Measurements from ENCODE around the gene ZNF605. TPM values are rescaled to one million over a fixed set of nuclear protein-coding genes. Genes with fewer than 3 reads are reported as not detected.

ZNF605 gene
- total and polyA plus RNA-seq, 9 of the 15 experiments (the other 6 are each of a cell fraction or from before 2014, with no cell fraction given), result 0.45 to 1.1 (median 0.68) TPM

- POLR2A ChIA-PET, result no interaction called here
- TF ChIP-seq CEBPB (tag; IDR thresholded peaks at IDR 0.05) (no peak), ZNF407 (IDR thresholded peaks at IDR 0.05; ENCODE audit: low read depth) (no peak), CREB1 (IDR thresholded peaks at IDR 0.05) (no peak), CREB1 (CRISPR knock-in tag; IDR thresholded peaks at IDR 0.05) (no peak), ELF4 (CRISPR knock-in tag; IDR thresholded peaks at IDR 0.05) (no peak), ZNF639 (CRISPR knock-in tag; conservative IDR thresholded peaks at IDR 0.05 in 1 of 2, IDR thresholded peaks at IDR 0.05 in 1 of 2) (no peak), CREM (IDR thresholded peaks at IDR 0.05; ENCODE audit: low read depth) (no peak), IFI16 (CRISPR knock-in tag; IDR thresholded peaks at IDR 0.05) (no peak), E4F1 (CRISPR knock-in tag; IDR thresholded peaks at IDR 0.05; ENCODE audit: borderline replicate concordance) (no peak), RNF2 (IDR thresholded peaks at IDR 0.05) (no peak), ZNF511 (CRISPR knock-in tag; IDR thresholded peaks at IDR 0.05) (no peak)
Observed at GRCh38 chr12:132937476-132937875, 18.6 kb downstream of the ZNF605 start.

More at GRCh38 chr12:132937476-132937875, 18.6 kb downstream of the ZNF605 start:
- no peak overlapping the region for H3K4me3 ChIP-seq
- H2AFZ ChIP-seq (ENCODE audit: low read depth, low read length), result no peak overlapping the region
- H3K9me1 ChIP-seq (ENCODE audit: control insufficient read depth, insufficient read depth, low read length), result no peaks in the 10 kb centered on the region
- BruUV-seq (replicated peaks), result no TSS peak
- peaks cover 1% of the 10 kb centered on the region for H3K9me3 ChIP-seq (replicated peaks; ENCODE audit: control insufficient read depth, insufficient read depth, low read depth, low read length)
- H3K27me3 ChIP-seq (ENCODE audit: control insufficient read depth in 2 of 2, insufficient read depth in 2 of 2, low read length in 2 of 2), result peaks cover 0 to 10% of the 10 kb centered on the region in 2 experiments; a peak in 2 of 5 replicates
- H3K79me2 ChIP-seq (ENCODE audit: control insufficient read depth, insufficient read depth, low read length), result no peaks in the 10 kb centered on the region
- CTCF ChIA-PET (ENCODE audit: low intra/inter-chr PET ratio), result no interaction called here
- H4K20me1 ChIP-seq (replicated peaks; ENCODE audit: control insufficient read depth, insufficient read depth, low read length), result no peaks in the 10 kb centered on the region
- DNase-seq (ENCODE audit: extremely low read depth in 1 of 4, low spot score in 3 of 4), result no peak
- no peak overlapping the region for H3K9ac ChIP-seq (ENCODE audit: insufficient read depth in 1 of 2, low read depth in 2 of 2, low read length in 2 of 2)
- in situ Hi-C loops (cut with MboI) (no loop called here), intact Hi-C loops (cut with micrococcal nuclease) (no loop called here)
- FAIRE-seq, result no peak
- H3K27ac ChIP-seq (ENCODE audit: extremely low read depth, low read depth, low read length), result no peak overlapping the region
- no peaks in the 10 kb centered on the region for H3K36me3 ChIP-seq (ENCODE audit: control insufficient read depth, insufficient read depth, low read length)
- WGBS (ENCODE audit: insufficient coverage, low coverage, missing lambda C conversion rate), result 4% methylated on average over 2 of the region's 2 CpGs
- H3K4me1 ChIP-seq (replicated peaks in 1 of 2; ENCODE audit: control insufficient read depth in 2 of 2, insufficient read depth in 2 of 2, low read length in 2 of 2), result no peaks in the 10 kb centered on the region
- H3K4me2 ChIP-seq (ENCODE audit: insufficient read depth, low read length), result no peak overlapping the region
- ATAC-seq, result no peak
